HFFc6 (cell line): ENCODE results near the gene PALLD. TPM values are rescaled to one million over a fixed set of nuclear protein-coding genes. Genes with fewer than 3 reads are reported as not detected.

Source experiments
- DNase-seq: peaks from one replicate; pipeline ENCODE4 v3.0.0-alpha.2; 2018
- H3K27ac Mint-ChIP-seq: 2 replicates; pipeline ENCODE4 v1.8.0; 2020; ENCODE audit warnings: mild to moderate bottlenecking, mixed read lengths
- H3K27me3 Mint-ChIP-seq: 2 replicates; pipeline ENCODE4 v1.8.0; 2021; ENCODE audit warnings: mild to moderate bottlenecking, moderate library complexity, mixed read lengths; ENCODE audit not compliant: insufficient read depth
- H3K36me3 Mint-ChIP-seq: 2 replicates; pipeline ENCODE4 v1.8.0; 2021; ENCODE audit warnings: low read depth, mixed read lengths
- H3K4me1 Mint-ChIP-seq: 2 replicates; pipeline ENCODE4 v1.8.0; 2020; ENCODE audit warnings: low read depth, mixed read lengths
- H3K4me3 Mint-ChIP-seq: 2 replicates; pipeline ENCODE4 v1.8.0; 2020; ENCODE audit warnings: mild to moderate bottlenecking, moderate library complexity, mixed read lengths
- H3K9me3 Mint-ChIP-seq: 2 replicates; pipeline ENCODE4 v1.8.0; 2020; ENCODE audit warnings: mild to moderate bottlenecking, mixed read lengths
- total RNA-seq, 6 experiments: library from RNA; stranded (reverse); fragmentation: NEBNext Ultra II Directional; extraction: Animal tissue kit (Norgen Biotek cat#: 25700); gene quantifications; 2 replicates in 1 of 6; 3 replicates in 5 of 6; pipeline ENCODE4 v1.2.3, GENCODE V29; 2021
- TF ChIP-seq, protein P1 (sequence below): fragments of 200-600 bp; sonication (generic); IDR thresholded peaks from 2 replicates; pipeline ENCODE4 v1.5.0; 2021; ENCODE audit warnings: antibody characterized with exemption, mild to moderate bottlenecking

PALLD gene
- total RNA-seq, 6 experiments from 2014 or later = 72.6 to 163 (median 149) TPM

GRCh38 chr4:168521721-168522120 lies 24.9 kb downstream of the PALLD start:
- Mint-ChIP-seq H3K9me3 (no peaks in the 10 kb centered on the region), H3K27me3 (no peaks in the 10 kb centered on the region; the same call in 1 of the 2 replicates), H3K4me3 (no peak overlapping the region), H3K27ac (no peak overlapping the region), H3K36me3 (0 out of 2 replicates have a peak, but pooled peaks cover 5% of the 10 kb centered on the region), H3K4me1 (peaks cover 49% of the 10 kb centered on the region)
- no peak for DNase-seq
- TF ChIP-seq, protein P1, sequence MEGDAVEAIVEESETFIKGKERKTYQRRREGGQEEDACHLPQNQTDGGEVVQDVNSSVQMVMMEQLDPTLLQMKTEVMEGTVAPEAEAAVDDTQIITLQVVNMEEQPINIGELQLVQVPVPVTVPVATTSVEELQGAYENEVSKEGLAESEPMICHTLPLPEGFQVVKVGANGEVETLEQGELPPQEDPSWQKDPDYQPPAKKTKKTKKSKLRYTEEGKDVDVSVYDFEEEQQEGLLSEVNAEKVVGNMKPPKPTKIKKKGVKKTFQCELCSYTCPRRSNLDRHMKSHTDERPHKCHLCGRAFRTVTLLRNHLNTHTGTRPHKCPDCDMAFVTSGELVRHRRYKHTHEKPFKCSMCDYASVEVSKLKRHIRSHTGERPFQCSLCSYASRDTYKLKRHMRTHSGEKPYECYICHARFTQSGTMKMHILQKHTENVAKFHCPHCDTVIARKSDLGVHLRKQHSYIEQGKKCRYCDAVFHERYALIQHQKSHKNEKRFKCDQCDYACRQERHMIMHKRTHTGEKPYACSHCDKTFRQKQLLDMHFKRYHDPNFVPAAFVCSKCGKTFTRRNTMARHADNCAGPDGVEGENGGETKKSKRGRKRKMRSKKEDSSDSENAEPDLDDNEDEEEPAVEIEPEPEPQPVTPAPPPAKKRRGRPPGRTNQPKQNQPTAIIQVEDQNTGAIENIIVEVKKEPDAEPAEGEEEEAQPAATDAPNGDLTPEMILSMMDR = no peak

DNA sequence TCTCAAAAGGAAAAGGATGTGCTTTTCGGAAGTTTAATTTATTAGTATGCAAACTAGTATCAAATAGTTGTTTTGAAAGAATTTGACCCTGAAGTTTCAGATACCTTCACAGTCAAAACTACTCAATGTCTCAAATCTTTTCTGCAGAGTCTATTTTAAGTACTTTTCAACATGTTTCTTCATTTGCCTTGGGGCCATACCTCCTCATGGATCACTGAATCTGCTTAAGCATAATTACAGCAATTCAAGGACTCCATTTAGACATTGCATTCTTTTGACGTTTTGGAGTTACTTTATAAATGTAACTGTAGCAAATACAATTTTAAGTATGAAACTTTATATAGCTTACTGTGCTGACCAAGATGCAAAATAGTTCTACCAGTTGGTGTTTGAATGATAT lies 25.5 kb downstream of the PALLD start:
- H3K27ac Mint-ChIP-seq = no peak overlapping the region
- DNase-seq = peak; percentile 24
- H3K36me3 Mint-ChIP-seq = 0 out of 2 replicates have a peak, but pooled peaks cover 5% of the 10 kb centered on the region
- H3K4me1 Mint-ChIP-seq = peaks cover 52% of the 10 kb centered on the region
- no peaks in the 10 kb centered on the region for H3K9me3 Mint-ChIP-seq
- H3K4me3 Mint-ChIP-seq = no peak overlapping the region
- TF ChIP-seq, protein P1 = no peak
- no peaks in the 10 kb centered on the region for H3K27me3 Mint-ChIP-seq

DNA sequence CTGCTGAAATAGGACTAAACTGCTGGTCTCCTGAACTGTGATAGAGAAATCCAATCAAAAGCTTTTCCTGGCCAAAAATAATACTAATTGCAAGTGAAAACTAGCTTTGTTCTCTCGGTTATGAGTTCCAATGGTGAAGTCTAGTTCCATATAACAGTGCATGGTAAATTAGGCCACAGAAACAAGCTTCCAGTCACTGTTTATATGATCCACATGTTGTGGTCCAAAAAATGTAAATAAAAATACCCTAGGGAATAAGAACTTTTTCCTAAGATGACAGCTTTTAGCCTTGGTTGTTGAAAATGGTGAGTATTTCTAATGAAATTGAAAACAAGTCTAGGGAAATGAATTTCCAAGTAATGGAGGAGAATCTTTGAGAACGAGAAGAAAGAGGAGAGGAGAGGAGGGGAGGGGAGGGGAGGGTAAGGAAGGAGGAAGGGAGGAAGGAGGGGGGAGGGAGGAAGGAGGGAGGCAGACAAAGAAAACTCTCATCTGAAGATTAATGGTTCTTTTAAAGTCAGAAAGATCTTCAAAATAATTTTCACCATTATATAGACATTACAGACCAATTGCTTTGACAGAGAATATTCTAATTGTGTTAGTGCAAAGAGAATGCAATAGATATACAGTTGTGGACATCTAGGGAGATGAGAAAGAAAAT lies 26.1 kb downstream of the PALLD start:
- Mint-ChIP-seq H3K4me3 (no peak overlapping the region), H3K4me1 (peaks cover 58% of the 10 kb centered on the region), H3K9me3 (no peaks in the 10 kb centered on the region), H3K27me3 (no peaks in the 10 kb centered on the region), H3K36me3 (0 out of 2 replicates have a peak, but pooled peaks cover 5% of the 10 kb centered on the region), H3K27ac (no peak overlapping the region)
- no peak for DNase-seq
- TF ChIP-seq, protein P1 = no peak

DNA sequence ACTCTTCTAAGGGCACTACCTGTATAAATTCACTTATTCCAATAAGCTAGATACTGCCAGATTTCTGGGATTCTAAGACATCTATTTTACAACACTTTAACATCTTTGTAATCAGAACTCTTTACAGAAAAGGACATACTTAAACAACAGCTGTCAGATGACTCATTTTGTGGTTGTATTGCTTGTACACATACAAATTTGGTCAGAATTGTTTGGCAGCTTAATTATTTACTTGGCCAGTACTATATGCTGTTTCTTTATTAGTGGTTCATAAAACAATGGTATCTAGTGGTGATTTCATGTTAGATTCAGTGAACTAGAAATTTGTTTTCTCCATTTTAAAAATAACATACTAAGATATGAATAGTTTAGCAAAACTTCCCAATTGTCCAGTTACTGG lies 27.2 kb downstream of the PALLD start:
- Mint-ChIP-seq H3K36me3 (0 out of 2 replicates have a peak, but pooled peaks cover 5% of the 10 kb centered on the region), H3K4me1 (peaks cover 68% of the 10 kb centered on the region), H3K27me3 (no peaks in the 10 kb centered on the region), H3K9me3 (no peaks in the 10 kb centered on the region), H3K4me3 (no peak overlapping the region), H3K27ac (no peak overlapping the region)
- peak; percentile 74 for DNase-seq
- TF ChIP-seq, protein P1 = no peak

- Mint-ChIP-seq H3K9me3 (no peaks in the 10 kb centered on the region), H3K4me3 (no peak overlapping the region), H3K36me3 (0 out of 2 replicates have a peak, but pooled peaks cover 5% of the 10 kb centered on the region), H3K27me3 (no peaks in the 10 kb centered on the region), H3K27ac (no peak overlapping the region), H3K4me1 (peaks cover 74% of the 10 kb centered on the region)
- TF ChIP-seq, protein P1 = no peak
- no peak for DNase-seq
These were observed 28.0 kb downstream of the PALLD start for GRCh38 chr4:168524897-168525296.
